Liver (tissue), 9 donors: Measurements from ENCODE around the gene SHROOM2. TPM values are rescaled to one million over a fixed set of nuclear protein-coding genes. Genes with fewer than 3 reads are reported as not detected.

Experiments used
- DNase-seq: peaks from one replicate; pipeline ENCODE4 v3.0.0-alpha.2; 2017; ENCODE audit warnings: low spot score
- H3K27ac ChIP-seq, 2 donors: one replicate each; pipeline ENCODE4 v1.7.0; 2013; ENCODE audit warnings: inconsistent platforms in 2 of 2, low read length in 2 of 2, control low read depth in 1 of 2, low read depth in 1 of 2, mild to moderate bottlenecking in 1 of 2
- H3K27me3 ChIP-seq, 4 donors: one replicate each; pipeline versions ENCODE4 v1.6.1 to v1.7.0; 2013; ENCODE audit warnings: low read length in 3 of 4, inconsistent platforms in 1 of 4, mild to moderate bottlenecking in 1 of 4, moderate library complexity in 1 of 4; ENCODE audit not compliant: control insufficient read depth in 4 of 4, insufficient read depth in 4 of 4
- H3K36me3 ChIP-seq, 4 donors: one replicate each; pipeline versions ENCODE4 v1.6.1 to v1.7.0; 2013; ENCODE audit warnings: low read length in 3 of 4, mild to moderate bottlenecking in 3 of 4, low read depth in 1 of 4, moderate library complexity in 1 of 4; ENCODE audit not compliant: control insufficient read depth in 4 of 4, insufficient read depth in 3 of 4
- H3K4me1 ChIP-seq, 4 donors: one replicate each; pipeline versions ENCODE4 v1.6.1 to v1.7.0; 2013; ENCODE audit warnings: low read length in 3 of 4, mild to moderate bottlenecking in 3 of 4, moderate library complexity in 1 of 4; ENCODE audit not compliant: control insufficient read depth in 4 of 4, insufficient read depth in 4 of 4
- H3K4me3 ChIP-seq, 3 donors: one replicate each; pipeline versions ENCODE4 v1.6.1 to v1.7.0; 2013; ENCODE audit warnings: low read length in 3 of 3, control low read depth in 1 of 3, low read depth in 1 of 3, mild to moderate bottlenecking in 1 of 3
- H3K9ac ChIP-seq, 2 donors: one replicate each; pipeline ENCODE4 v1.7.0; 2013; ENCODE audit warnings: low read length in 2 of 2, mild to moderate bottlenecking in 2 of 2, moderate library complexity in 2 of 2, control low read depth in 1 of 2, low read depth in 1 of 2
- H3K9me3 ChIP-seq, 4 donors: one replicate each; pipeline versions ENCODE4 v1.6.1 to v1.7.0; 2013; ENCODE audit warnings: low read length in 3 of 4; ENCODE audit not compliant: control insufficient read depth in 4 of 4
- ATF3 ChIP-seq: IDR thresholded peaks from 2 replicates; pipeline ENCODE4 v1.6.1; 2016; ENCODE audit warnings: antibody characterized with exemption
- CTCF ChIP-seq: fragments of 150-350 bp; IDR thresholded peaks from 2 replicates; pipeline ENCODE4 v1.5.1; 2017; ENCODE audit warnings: improper control_type of control experiment, low read depth, low read length; ENCODE audit not compliant: missing input control
- EGR1 ChIP-seq, 2 donors: IDR thresholded peaks; 2 replicates each; pipeline ENCODE4 v1.6.1; 2016 to 2018; ENCODE audit warnings: antibody characterized with exemption in 2 of 2, low read depth in 2 of 2
- FOXA1 ChIP-seq: IDR thresholded peaks from 2 replicates; pipeline ENCODE4 v1.6.1; 2016; ENCODE audit warnings: antibody characterized with exemption
- FOXA2 ChIP-seq: IDR thresholded peaks from 2 replicates; pipeline ENCODE4 v1.6.1; 2016; ENCODE audit warnings: antibody characterized with exemption
- GABPA ChIP-seq, 2 donors: IDR thresholded peaks in 1 of 2; conservative IDR thresholded peaks in 1 of 2; 2 replicates each; pipeline ENCODE4 v1.6.1; 2016; ENCODE audit warnings: antibody characterized with exemption in 2 of 2, mild to moderate bottlenecking in 1 of 2, moderate library complexity in 1 of 2
- HNF4A ChIP-seq, 2 donors: conservative IDR thresholded peaks; 2 replicates each; pipeline ENCODE4 v1.6.1; 2016; ENCODE audit warnings: antibody characterized with exemption in 2 of 2, mild to moderate bottlenecking in 2 of 2
- HNF4G ChIP-seq: IDR thresholded peaks from 2 replicates; pipeline ENCODE4 v1.6.1; 2016; ENCODE audit warnings: antibody characterized with exemption
- JUND ChIP-seq, 2 donors: IDR thresholded peaks; 2 replicates each; pipeline ENCODE4 v1.6.1; 2016; ENCODE audit warnings: antibody characterized with exemption in 2 of 2
- MAX ChIP-seq: IDR thresholded peaks from 2 replicates; pipeline ENCODE4 v1.6.1; 2016; ENCODE audit warnings: antibody characterized with exemption
- NR2F2 ChIP-seq: IDR thresholded peaks from 2 replicates; pipeline ENCODE4 v1.6.1; 2016; ENCODE audit warnings: antibody characterized with exemption
- RAD21 ChIP-seq, 2 donors: IDR thresholded peaks; 2 replicates each; pipeline ENCODE4 v1.6.1; 2016; ENCODE audit warnings: antibody characterized with exemption in 2 of 2, mild to moderate bottlenecking in 2 of 2
- RXRA ChIP-seq, 2 donors: IDR thresholded peaks; 2 replicates each; pipeline ENCODE4 v1.6.1; 2017 to 2018; ENCODE audit warnings: antibody characterized with exemption in 2 of 2, mild to moderate bottlenecking in 1 of 2
- SP1 ChIP-seq: IDR thresholded peaks from 2 replicates; pipeline ENCODE4 v1.6.1; 2018; ENCODE audit warnings: antibody characterized with exemption, mild to moderate bottlenecking
- TAF1 ChIP-seq: conservative IDR thresholded peaks from 2 replicates; pipeline ENCODE4 v1.6.1; 2016; ENCODE audit warnings: antibody characterized with exemption, mild to moderate bottlenecking
- YY1 ChIP-seq: IDR thresholded peaks from 2 replicates; pipeline ENCODE4 v1.6.1; 2016; ENCODE audit warnings: antibody characterized with exemption, mild to moderate bottlenecking
- ZBTB33 ChIP-seq: IDR thresholded peaks from 2 replicates; pipeline ENCODE4 v1.6.1; 2016; ENCODE audit warnings: antibody characterized with exemption
- WGBS: extraction: QIAGEN DNeasy Blood & Tissue Kit; methylation state at CpG from one replicate; pipeline ENCODE4 v1.1.7; 2013; 5-methylcytosine and 5-hydroxymethylcytosine counted together
- polyA plus RNA-seq, 2 donors: library from polyadenylated mRNA; stranded (reverse) in 1 of 2; unstranded in 1 of 2; fragments of 200-250 nt in 1 of 2; fragments of >200 nt in 1 of 2; fragmentation: Nextera tagmentation in 1 of 2; extraction: Ambion mirVana in 1 of 2; gene quantifications; one replicate each; pipeline versions ENCODE4 v1.2.1 to v1.2.3, GENCODE V29; 2013 to 2015
- total RNA-seq, 2 donors: library from RNA; depleted of rRNA; stranded (reverse); fragments of >200 nt; gene quantifications; one replicate each; pipeline ENCODE4 v1.2.3, GENCODE V29; 2014
- TF ChIP-seq, protein P1 (sequence below): IDR thresholded peaks from 2 replicates; pipeline ENCODE4 v1.6.1; 2016; ENCODE audit warnings: antibody characterized with exemption, mild to moderate bottlenecking
- donor health status: healthy.
- donor health status: healthy.
- donor health status: healthy.
- donor health status: healthy.
- donor health status: healthy.

The SHROOM2 gene
- total and polyA plus RNA-seq, 4 donors, result 1.1 to 5.4 (median 3.6) TPM

DNA sequence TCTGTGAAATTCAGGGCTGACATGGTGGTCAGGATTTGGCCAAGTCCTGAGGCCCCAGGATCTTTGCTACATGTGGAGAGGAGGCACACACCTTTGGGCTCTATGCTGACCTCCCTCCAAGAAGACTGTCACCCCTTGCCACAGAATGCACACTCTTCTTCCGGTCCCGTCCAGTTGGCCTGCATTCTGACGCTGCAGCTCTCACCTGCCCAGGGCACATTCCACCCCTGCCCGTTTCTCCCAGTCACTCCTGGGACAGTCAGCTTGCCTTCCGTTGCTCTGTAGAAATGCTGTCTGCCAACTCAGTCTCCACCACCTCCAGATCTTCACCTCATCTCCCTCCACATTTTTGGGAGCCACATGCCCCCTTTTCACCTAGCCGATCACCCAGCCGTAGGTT lies 76.7 kb downstream of the SHROOM2 start:
- H3K36me3 ChIP-seq, result no peaks in the 10 kb centered on the region
- no peak overlapping the region for H3K27ac ChIP-seq
- H3K9me3 ChIP-seq, result no peaks in the 10 kb centered on the region
- WGBS, result 94% methylated on average over 7 of the region's 7 CpGs
- H3K4me3 ChIP-seq, result no peak overlapping the region
- no peak for TF ChIP-seq RXRA (IDR thresholded peaks at IDR 0.05)
- TF ChIP-seq GABPA (IDR thresholded peaks at IDR 0.05 in 1 of 2, conservative IDR thresholded peaks at IDR 0.05 in 1 of 2), result no peak
- no peak for TF ChIP-seq YY1
- TF ChIP-seq HNF4G, result no peak
- TF ChIP-seq ZBTB33, result no peak
- no peak for TF ChIP-seq TAF1
- TF ChIP-seq RAD21 (IDR thresholded peaks at IDR 0.05), result no peak
- no peak for TF ChIP-seq FOXA1
- no peak for TF ChIP-seq SP1
- no peak for TF ChIP-seq HNF4A (conservative IDR thresholded peaks at IDR 0.05)
- TF ChIP-seq CTCF, result no peak
- TF ChIP-seq NR2F2, result no peak
- TF ChIP-seq JUND (IDR thresholded peaks at IDR 0.05), result no peak
- TF ChIP-seq MAX, result no peak
- TF ChIP-seq, protein P1, sequence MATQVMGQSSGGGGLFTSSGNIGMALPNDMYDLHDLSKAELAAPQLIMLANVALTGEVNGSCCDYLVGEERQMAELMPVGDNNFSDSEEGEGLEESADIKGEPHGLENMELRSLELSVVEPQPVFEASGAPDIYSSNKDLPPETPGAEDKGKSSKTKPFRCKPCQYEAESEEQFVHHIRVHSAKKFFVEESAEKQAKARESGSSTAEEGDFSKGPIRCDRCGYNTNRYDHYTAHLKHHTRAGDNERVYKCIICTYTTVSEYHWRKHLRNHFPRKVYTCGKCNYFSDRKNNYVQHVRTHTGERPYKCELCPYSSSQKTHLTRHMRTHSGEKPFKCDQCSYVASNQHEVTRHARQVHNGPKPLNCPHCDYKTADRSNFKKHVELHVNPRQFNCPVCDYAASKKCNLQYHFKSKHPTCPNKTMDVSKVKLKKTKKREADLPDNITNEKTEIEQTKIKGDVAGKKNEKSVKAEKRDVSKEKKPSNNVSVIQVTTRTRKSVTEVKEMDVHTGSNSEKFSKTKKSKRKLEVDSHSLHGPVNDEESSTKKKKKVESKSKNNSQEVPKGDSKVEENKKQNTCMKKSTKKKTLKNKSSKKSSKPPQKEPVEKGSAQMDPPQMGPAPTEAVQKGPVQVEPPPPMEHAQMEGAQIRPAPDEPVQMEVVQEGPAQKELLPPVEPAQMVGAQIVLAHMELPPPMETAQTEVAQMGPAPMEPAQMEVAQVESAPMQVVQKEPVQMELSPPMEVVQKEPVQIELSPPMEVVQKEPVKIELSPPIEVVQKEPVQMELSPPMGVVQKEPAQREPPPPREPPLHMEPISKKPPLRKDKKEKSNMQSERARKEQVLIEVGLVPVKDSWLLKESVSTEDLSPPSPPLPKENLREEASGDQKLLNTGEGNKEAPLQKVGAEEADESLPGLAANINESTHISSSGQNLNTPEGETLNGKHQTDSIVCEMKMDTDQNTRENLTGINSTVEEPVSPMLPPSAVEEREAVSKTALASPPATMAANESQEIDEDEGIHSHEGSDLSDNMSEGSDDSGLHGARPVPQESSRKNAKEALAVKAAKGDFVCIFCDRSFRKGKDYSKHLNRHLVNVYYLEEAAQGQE, result no peak
- no peak for TF ChIP-seq FOXA2
- no peak for TF ChIP-seq EGR1 (IDR thresholded peaks at IDR 0.05; ENCODE audit: low read depth in 2 of 2)
- no peak for TF ChIP-seq ATF3
- H3K4me1 ChIP-seq, result peaks cover 0 to 1% (median 0%) of the 10 kb centered on the region in 4 donors
- DNase-seq, result no peak
- H3K9ac ChIP-seq, result no peak overlapping the region
- no peaks in the 10 kb centered on the region for H3K27me3 ChIP-seq
